HUES64 (cell line): ENCODE results near the gene ERC2.

Experiments
- H3K27ac ChIP-seq: 2 replicates; pipeline ENCODE4 v1.7.0; 2013; ENCODE audit warnings: low read depth, low read length, inconsistent platforms
- H3K27me3 ChIP-seq: 2 replicates; pipeline ENCODE4 v1.6.1; 2013; ENCODE audit warnings: mild to moderate bottlenecking, low read length; ENCODE audit not compliant: insufficient read depth
- H3K36me3 ChIP-seq: 2 replicates; pipeline ENCODE4 v1.6.1; 2013; ENCODE audit warnings: mild to moderate bottlenecking, low read length; ENCODE audit not compliant: insufficient read depth
- H3K4me1 ChIP-seq: 2 replicates; pipeline ENCODE4 v1.6.1; 2013; ENCODE audit warnings: mild to moderate bottlenecking, low read length, moderate library complexity; ENCODE audit not compliant: insufficient read depth
- H3K4me3 ChIP-seq: 2 replicates; pipeline ENCODE4 v1.5.1; 2013; ENCODE audit warnings: mild to moderate bottlenecking, low read length, moderate library complexity
- H3K9ac ChIP-seq: 2 replicates; pipeline ENCODE4 v1.6.1; 2013; ENCODE audit warnings: mild to moderate bottlenecking, low read depth, low read length
- H3K9me3 ChIP-seq: 2 replicates; pipeline ENCODE4 v1.6.1; 2013; ENCODE audit warnings: low read depth, low read length; ENCODE audit not compliant: insufficient read depth
- WGBS: fragments of 150-250, 120-280 bp; methylation state at CpG from one replicate; pipeline ENCODE4 v1.1.7; 2013; ENCODE audit warnings: missing lambda C conversion rate; 5-methylcytosine and 5-hydroxymethylcytosine counted together

Gene ERC2

DNA sequence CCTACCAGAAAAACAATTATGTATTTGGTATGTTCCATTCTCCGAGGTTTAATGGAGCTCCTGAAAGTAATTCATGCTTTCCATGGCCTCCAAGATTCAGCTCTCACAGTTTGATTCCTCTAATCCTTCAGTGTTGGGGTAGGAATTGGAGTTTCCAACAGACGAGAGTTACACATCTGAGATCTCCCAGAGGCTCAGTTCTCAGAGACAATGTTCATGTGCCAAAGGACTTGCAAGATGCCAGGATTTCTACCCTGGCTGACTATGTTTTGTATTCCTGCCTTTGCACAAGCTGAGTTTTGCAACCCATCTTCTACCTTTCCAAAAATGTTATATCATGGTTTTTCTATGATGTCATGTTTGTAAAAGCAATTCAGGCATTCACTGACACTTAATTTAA is 322.9 kb downstream of the ERC2 start:
- Histone ChIP-seq H3K27me3 (no peaks in the 10 kb centered on the region), H3K36me3 (no peaks in the 10 kb centered on the region), H3K4me1 (no peaks in the 10 kb centered on the region), H3K27ac (no peak overlapping the region), H3K4me3 (no peak overlapping the region), H3K9ac (no peak overlapping the region), H3K9me3 (no peaks in the 10 kb centered on the region)
- 96% methylated on average over 2 of the region's 2 CpGs for WGBS

DNA sequence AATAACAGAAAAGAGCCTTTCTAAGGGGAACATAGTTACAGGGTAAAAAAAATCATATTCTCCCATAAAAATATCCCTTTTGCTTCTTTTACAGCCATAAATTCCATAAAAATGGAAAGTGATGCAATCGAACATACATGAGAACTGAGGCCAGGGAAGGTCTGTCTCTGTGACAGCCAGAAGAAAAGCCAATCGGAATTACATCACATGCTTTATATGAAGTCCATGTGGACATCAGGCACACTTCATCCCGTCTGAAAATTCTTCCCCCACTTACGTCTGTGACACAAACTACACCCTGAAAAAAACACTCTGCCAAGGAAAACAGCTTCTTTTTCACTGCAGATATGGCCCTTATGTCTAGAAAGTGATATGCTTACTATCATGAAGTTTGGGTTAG is 323.5 kb downstream of the ERC2 start:
- Histone ChIP-seq H3K27ac (no peak overlapping the region), H3K9me3 (no peaks in the 10 kb centered on the region), H3K36me3 (no peaks in the 10 kb centered on the region), H3K4me1 (no peaks in the 10 kb centered on the region), H3K27me3 (no peaks in the 10 kb centered on the region), H3K9ac (no peak overlapping the region), H3K4me3 (no peak overlapping the region)
- WGBS: 97% methylated on average over 4 of the region's 4 CpGs

DNA sequence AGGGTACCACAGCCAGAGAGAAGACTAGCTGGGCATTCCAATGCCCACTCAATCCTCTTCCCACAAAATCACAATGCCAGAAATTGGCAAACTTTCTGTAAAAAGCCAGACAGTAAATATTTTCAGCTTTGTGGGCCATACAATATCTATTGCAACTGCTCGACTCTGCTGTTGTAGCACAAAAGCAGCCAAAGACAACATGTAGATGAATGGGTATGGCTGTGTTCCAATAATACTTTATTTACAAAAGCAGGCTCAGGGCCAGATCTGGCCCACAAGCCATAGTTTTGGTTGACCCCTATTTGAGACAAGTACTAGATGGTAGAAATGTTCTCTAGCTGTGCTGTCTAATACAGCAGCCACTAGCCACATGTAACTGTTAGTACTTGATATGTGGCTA is 330.9 kb downstream of the ERC2 start:
- no peaks in the 10 kb centered on the region for H3K36me3 ChIP-seq
- H3K9ac ChIP-seq: no peak overlapping the region
- no peak overlapping the region for H3K4me3 ChIP-seq
- 93% methylated on average over 1 of the region's 1 CpG for WGBS
- peaks cover 2% of the 10 kb centered on the region; the same call in 1 of the 2 replicates for H3K4me1 ChIP-seq
- H3K9me3 ChIP-seq: no peaks in the 10 kb centered on the region; the same call in 1 of the 2 replicates
- H3K27me3 ChIP-seq: no peaks in the 10 kb centered on the region
- H3K27ac ChIP-seq: no peak overlapping the region

DNA sequence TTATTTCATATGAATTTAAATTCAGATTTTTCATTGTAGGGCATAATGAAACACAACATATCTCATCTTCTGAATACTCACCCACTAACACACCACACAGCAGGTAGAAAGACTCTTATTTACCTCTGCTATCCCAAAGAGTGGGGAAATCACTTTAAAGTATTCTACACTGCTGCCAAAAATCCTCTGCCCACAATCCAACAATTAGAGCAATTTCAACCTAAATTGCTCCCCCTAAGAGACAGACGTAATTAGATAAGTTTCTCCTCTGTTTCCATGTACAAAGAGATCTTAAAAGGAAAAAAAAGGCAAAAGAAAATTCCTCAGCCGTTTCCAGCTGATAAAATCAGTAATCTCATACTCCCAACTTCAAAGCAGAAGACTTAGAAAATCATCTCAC is 331.8 kb downstream of the ERC2 start:
- no peaks in the 10 kb centered on the region for H3K36me3 ChIP-seq
- peaks cover 11% of the 10 kb centered on the region for H3K4me1 ChIP-seq
- no peak overlapping the region for H3K27ac ChIP-seq
- H3K27me3 ChIP-seq: no peaks in the 10 kb centered on the region
- H3K9me3 ChIP-seq: no peaks in the 10 kb centered on the region; the same call in 1 of the 2 replicates
- H3K9ac ChIP-seq: no peak overlapping the region
- WGBS: 94% methylated on average over 2 of the region's 2 CpGs
- no peak overlapping the region for H3K4me3 ChIP-seq

DNA sequence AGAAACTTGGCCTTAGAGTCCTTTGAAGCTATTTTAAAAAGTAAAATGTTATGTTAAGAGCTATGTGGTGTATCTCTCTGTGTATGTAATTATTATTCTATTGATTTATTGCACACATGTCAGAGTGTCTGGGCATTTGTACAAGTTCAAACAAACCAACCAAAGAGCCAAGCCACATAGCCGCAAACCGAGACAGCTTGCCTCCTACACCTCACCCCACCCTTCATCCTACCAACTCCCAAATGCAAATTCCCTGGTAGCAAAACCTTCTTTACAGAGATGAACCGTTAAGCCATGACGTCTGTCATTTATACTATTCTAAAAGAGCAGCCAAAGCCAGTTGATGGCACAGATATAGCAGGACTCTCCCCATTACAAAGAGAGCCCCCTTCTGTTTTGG is 332.3 kb downstream of the ERC2 start:
- Histone ChIP-seq H3K27ac (no peak overlapping the region), H3K9me3 (no peaks in the 10 kb centered on the region; the same call in 1 of the 2 replicates), H3K27me3 (no peaks in the 10 kb centered on the region), H3K36me3 (no peaks in the 10 kb centered on the region), H3K4me3 (no peak overlapping the region), H3K4me1 (peaks cover 17% of the 10 kb centered on the region), H3K9ac (no peak overlapping the region)
- WGBS: 90% methylated on average over 4 of the region's 4 CpGs

DNA sequence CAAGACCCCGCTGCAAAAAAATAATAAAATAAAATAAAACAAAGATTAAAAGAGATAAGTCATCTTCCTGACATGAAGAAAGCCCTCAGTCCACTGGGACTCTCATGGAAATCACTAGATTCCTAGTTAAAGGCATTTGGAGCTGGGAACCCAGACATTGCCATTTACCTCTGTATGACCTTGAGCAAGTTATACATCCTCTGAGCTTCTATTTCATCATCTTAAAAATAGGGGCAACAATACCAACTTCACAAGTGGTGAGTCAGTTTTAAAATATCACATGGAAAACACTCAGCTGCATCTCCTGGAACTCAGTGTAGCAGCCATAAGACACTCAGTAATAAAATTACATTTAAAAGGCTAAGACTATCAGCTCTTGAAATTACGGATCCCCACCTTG is 334.8 kb downstream of the ERC2 start:
- Histone ChIP-seq H3K9me3 (no peaks in the 10 kb centered on the region; the same call in 1 of the 2 replicates), H3K27me3 (no peaks in the 10 kb centered on the region), H3K27ac (no peak overlapping the region), H3K36me3 (no peaks in the 10 kb centered on the region), H3K9ac (no peak overlapping the region), H3K4me1 (peaks cover 40% of the 10 kb centered on the region), H3K4me3 (no peak overlapping the region)
- WGBS: 94% methylated on average over 1 of the region's 2 CpGs

DNA sequence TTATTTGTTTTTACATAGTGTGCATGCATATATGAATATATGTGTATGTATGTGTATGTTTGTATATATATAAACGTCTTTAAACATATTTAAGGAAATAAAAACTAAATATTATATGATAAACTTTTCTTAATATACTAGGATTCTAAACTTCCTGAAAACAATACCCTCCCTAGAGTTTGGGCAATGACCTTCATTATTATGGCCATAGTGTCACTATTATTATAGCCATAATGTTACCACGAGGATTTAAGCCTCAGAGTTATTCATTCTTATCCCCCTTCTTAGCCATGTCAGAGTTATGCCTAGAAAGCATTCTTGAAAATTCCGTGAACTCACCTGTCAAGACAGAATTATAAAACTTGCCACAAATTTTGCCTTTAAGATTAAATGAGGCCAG is 335.5 kb downstream of the ERC2 start:
- WGBS: 91% methylated on average over 2 of the region's 3 CpGs
- Histone ChIP-seq H3K9ac (no peak overlapping the region), H3K9me3 (no peaks in the 10 kb centered on the region; the same call in 1 of the 2 replicates), H3K27me3 (no peaks in the 10 kb centered on the region), H3K36me3 (no peaks in the 10 kb centered on the region), H3K27ac (no peak overlapping the region), H3K4me1 (peaks cover 40% of the 10 kb centered on the region), H3K4me3 (no peak overlapping the region)

DNA sequence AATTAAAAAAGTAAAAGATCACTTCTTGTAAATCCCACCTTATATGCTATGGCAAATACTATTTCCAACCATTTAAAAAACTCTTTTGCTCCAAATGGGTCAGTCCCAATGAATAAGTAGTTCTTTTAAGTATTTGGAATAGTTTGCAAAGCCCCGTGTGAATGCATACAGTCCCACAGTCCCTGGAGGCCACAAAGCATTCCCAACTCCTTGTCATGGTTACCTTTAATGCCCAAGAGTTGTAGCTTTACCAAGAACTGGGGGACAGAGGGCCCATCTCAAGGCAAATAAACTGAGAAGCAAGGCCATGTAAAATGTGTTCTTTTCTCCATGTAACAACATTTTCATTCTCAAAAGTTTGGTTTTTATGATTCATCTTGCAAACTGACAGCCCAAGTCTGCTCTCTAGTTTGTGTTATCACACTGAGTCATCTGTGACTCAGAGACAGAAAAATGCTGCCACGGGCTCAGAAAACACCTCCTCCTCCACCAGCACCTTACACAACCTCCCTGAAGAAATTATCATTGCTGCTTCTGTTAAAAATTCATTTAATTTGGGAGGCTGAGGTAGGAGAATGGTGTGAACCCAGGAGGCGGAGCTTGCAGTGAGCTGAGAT is 336.2 kb downstream of the ERC2 start:
- peak overlapping the region; percentile 48 for H3K27ac ChIP-seq
- 61% methylated on average over 3 of the region's 3 CpGs for WGBS
- H3K4me3 ChIP-seq: no peak overlapping the region
- H3K9me3 ChIP-seq: no peaks in the 10 kb centered on the region; the same call in 1 of the 2 replicates
- peaks cover 40% of the 10 kb centered on the region for H3K4me1 ChIP-seq
- no peak overlapping the region for H3K9ac ChIP-seq
- H3K27me3 ChIP-seq: no peaks in the 10 kb centered on the region
- H3K36me3 ChIP-seq: no peaks in the 10 kb centered on the region

DNA sequence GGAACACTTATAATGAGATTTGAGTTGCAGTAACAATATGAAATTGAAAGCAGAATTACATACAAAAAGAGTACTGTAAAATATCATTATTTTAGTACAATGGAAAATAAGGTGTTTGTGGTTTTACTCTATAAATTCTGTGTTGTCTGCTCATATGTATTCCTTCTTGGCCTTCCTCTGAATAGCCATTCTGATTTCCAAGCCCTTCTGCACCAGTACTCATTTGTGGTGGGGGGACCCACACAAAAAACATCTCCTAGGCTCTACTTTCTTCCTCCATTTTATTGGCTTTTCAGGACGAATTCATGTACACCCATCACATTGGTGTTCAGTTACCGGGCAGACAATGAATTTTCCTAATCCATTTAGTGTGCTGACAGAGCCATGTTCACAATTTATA is 338.2 kb downstream of the ERC2 start:
- Histone ChIP-seq H3K36me3 (no peaks in the 10 kb centered on the region), H3K9me3 (no peaks in the 10 kb centered on the region), H3K27ac (no peak overlapping the region), H3K4me3 (no peak overlapping the region), H3K9ac (no peak overlapping the region), H3K4me1 (peaks cover 50% of the 10 kb centered on the region), H3K27me3 (no peaks in the 10 kb centered on the region)
- 91% methylated on average over 2 of the region's 2 CpGs for WGBS

DNA sequence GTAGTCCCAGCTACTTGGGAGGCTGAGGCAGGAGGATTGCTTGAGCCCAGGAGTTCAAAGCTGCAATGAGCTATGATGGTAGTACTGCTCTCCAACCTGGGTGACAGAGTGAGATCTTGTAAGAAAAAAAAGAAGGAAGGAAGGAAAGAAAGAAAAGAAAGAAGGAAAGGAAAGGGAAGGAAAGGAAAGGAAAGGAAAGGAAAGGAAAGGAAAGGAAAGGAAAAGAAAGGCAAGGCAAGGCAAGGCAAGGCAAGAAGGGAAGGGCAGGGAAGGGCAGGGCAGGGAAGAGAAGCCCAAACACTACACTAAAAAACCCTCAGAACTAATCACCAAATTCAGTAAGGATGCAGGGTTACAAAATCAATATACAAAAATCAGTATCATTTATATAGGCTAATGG is 341.6 kb downstream of the ERC2 start:
- H3K9ac ChIP-seq: no peak overlapping the region
- no peaks in the 10 kb centered on the region for H3K27me3 ChIP-seq
- no peaks in the 10 kb centered on the region for H3K36me3 ChIP-seq
- H3K27ac ChIP-seq: no peak overlapping the region
- no peak overlapping the region for H3K4me3 ChIP-seq
- peaks cover 73% of the 10 kb centered on the region for H3K4me1 ChIP-seq
- H3K9me3 ChIP-seq: no peaks in the 10 kb centered on the region

DNA sequence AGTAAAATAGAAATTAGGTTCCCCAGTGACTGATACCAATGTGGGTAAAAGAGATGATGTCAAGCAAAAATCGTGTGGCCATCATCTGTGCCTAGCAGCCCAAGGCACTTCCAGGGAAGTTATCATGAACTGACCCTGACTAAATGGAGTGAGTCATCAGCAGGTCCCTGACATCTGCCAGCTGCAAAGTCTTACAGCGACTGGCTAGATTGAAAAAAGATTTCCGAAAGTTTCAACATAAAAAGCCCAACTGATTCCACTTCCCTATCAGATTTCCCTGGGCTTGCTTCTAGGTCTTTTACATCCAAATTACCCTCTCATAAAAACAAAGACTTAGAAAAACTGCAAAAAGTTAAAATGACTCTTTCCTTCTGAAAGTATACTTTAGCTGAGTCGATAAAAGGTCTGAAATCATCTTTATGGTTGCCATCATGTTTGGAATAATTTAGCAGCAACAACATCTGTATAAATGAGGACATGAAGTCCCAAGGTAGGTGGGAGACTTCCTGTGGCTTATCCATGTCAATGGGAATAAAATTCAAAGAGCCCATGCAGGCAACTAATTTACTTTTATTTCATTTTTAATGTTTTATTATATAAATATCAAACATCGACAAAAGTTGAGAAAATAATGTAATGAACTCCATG is 342.8 kb downstream of the ERC2 start:
- H3K27me3 ChIP-seq: no peaks in the 10 kb centered on the region
- no peaks in the 10 kb centered on the region for H3K36me3 ChIP-seq
- H3K27ac ChIP-seq: peak overlapping the region; percentile 57; the same call in 1 of the 2 replicates
- peaks cover 65% of the 10 kb centered on the region for H3K4me1 ChIP-seq
- no peak overlapping the region for H3K4me3 ChIP-seq
- H3K9me3 ChIP-seq: no peaks in the 10 kb centered on the region
- no peak overlapping the region for H3K9ac ChIP-seq
- 53% methylated on average over 5 of the region's 5 CpGs for WGBS
